Fibroblast of lung (primary cell): ENCODE measurements around the gene ACADVL. TPM values are rescaled to one million over a fixed set of nuclear protein-coding genes. Genes with fewer than 3 reads are reported as not detected.
A peak's percentile ranks its signal among the peaks of the same experiment; 100 is the strongest.
"Not testable (repeated sequence)": the region's sequence is repeated elsewhere in the genome, so short reads cannot be mapped to it uniquely, and the experiment has no call there.

ENCODE experiments used
- DNase-seq, 2 donors: peaks; one replicate each; pipeline versions ENCODE4 v3.0.0 to v3.0.0-alpha.2; 2010; ENCODE audit warnings: low read depth in 2 of 2
- H2AFZ ChIP-seq: 2 replicates; pipeline ENCODE4 v1.5.1; 2012; ENCODE audit warnings: low read length, control low read depth, inconsistent platforms
- H3K27ac ChIP-seq: 2 replicates; pipeline ENCODE4 v1.5.1; 2011; ENCODE audit warnings: low read length, control low read depth; ENCODE audit not compliant: insufficient read depth
- H3K27me3 ChIP-seq: 2 replicates; pipeline ENCODE4 v1.5.1; 2011; ENCODE audit warnings: mild to moderate bottlenecking, low read length; ENCODE audit not compliant: control insufficient read depth, insufficient read depth
- H3K36me3 ChIP-seq: 2 replicates; pipeline ENCODE4 v1.5.1; 2011; ENCODE audit warnings: low read length; ENCODE audit not compliant: control insufficient read depth, insufficient read depth
- H3K4me1 ChIP-seq: 2 replicates; pipeline ENCODE4 v1.5.1; 2011; ENCODE audit warnings: low read length; ENCODE audit not compliant: control insufficient read depth, insufficient read depth; ENCODE audit errors: extremely low read depth
- H3K4me2 ChIP-seq: 2 replicates; pipeline ENCODE4 v1.5.1; 2011; ENCODE audit warnings: low read length, control low read depth; ENCODE audit not compliant: insufficient read depth; ENCODE audit errors: extremely low read depth
- H3K4me3 ChIP-seq, 4 experiments: fragments of 200-600 bp in 1 of 4; sonication (generic) in 1 of 4; replicated peaks in 1 of 4; 2 replicates each; pipeline ENCODE4 v1.5.1; 2011 to 2016; ENCODE audit warnings: low read length in 4 of 4, low read depth in 3 of 4, mild to moderate bottlenecking in 3 of 4, control low read depth in 2 of 4, inconsistent platforms in 1 of 4, mixed read lengths in 1 of 4; ENCODE audit not compliant: insufficient read depth in 1 of 4; ENCODE audit errors: control extremely low read depth in 1 of 4
- H3K79me2 ChIP-seq: 2 replicates; pipeline ENCODE4 v1.5.1; 2012; ENCODE audit warnings: mild to moderate bottlenecking, low read length, inconsistent platforms; ENCODE audit not compliant: control insufficient read depth, insufficient read depth
- H3K9ac ChIP-seq: 2 replicates; pipeline ENCODE4 v1.5.1; 2011; ENCODE audit warnings: mild to moderate bottlenecking, low read length, control low read depth; ENCODE audit not compliant: insufficient read depth
- H3K9me3 ChIP-seq: 2 replicates; pipeline ENCODE4 v1.5.1; 2012; ENCODE audit warnings: low read depth, low read length; ENCODE audit not compliant: control insufficient read depth, insufficient read depth
- H4K20me1 ChIP-seq: 2 replicates; pipeline ENCODE4 v1.5.1; 2011; ENCODE audit warnings: low read length; ENCODE audit not compliant: control insufficient read depth, insufficient read depth; ENCODE audit errors: extremely low read depth
- EZH2 ChIP-seq: IDR thresholded peaks from 2 replicates; pipeline ENCODE4 v1.5.1; 2012; ENCODE audit warnings: low read length, control low read depth, mild to moderate bottlenecking; ENCODE audit errors: missing control alignments
- polyA minus RNA-seq: library from RNA; depleted of rRNA, polyadenylated mRNA; stranded (reverse); fragments of >200 nt; gene quantifications from 2 replicates; pipeline ENCODE4 v1.2.3, GENCODE V29; 2011; ENCODE audit warnings: low replicate concordance
- polyA plus RNA-seq, 2 donors: library from polyadenylated mRNA; depleted of rRNA in 1 of 2; stranded (reverse) in 1 of 2; unstranded in 1 of 2; fragments of >200 nt; gene quantifications; 2 replicates each; pipeline ENCODE4 v1.2.1, GENCODE V29; 2011 to 2012; ENCODE audit warnings: missing spikeins in 1 of 2
- total RNA-seq: library from RNA; depleted of rRNA; stranded (reverse); fragments of >200 nt; gene quantifications from 2 replicates; pipeline ENCODE4 v1.2.1, GENCODE V29; 2014
- TF ChIP-seq, protein P1 (sequence below), 2 donors: IDR thresholded peaks in 1 of 2; conservative IDR thresholded peaks in 1 of 2; 1 replicate in 1 of 2; 2 replicates in 1 of 2; pipeline ENCODE4 v1.5.1; 2011 to 2012; ENCODE audit warnings: low read length in 2 of 2, control low read depth in 1 of 2, inconsistent platforms in 1 of 2, low read depth in 1 of 2, mild to moderate bottlenecking in 1 of 2

The ACADVL gene
- total RNA-seq (185 and 313 TPM in 2 replicates), polyA plus RNA-seq (129 and 143 TPM in 2 replicates), polyA minus RNA-seq (320 and 330 TPM in 2 replicates)
- 193 and 213 TPM in 2 replicates for polyA plus RNA-seq (2012)

DNA sequence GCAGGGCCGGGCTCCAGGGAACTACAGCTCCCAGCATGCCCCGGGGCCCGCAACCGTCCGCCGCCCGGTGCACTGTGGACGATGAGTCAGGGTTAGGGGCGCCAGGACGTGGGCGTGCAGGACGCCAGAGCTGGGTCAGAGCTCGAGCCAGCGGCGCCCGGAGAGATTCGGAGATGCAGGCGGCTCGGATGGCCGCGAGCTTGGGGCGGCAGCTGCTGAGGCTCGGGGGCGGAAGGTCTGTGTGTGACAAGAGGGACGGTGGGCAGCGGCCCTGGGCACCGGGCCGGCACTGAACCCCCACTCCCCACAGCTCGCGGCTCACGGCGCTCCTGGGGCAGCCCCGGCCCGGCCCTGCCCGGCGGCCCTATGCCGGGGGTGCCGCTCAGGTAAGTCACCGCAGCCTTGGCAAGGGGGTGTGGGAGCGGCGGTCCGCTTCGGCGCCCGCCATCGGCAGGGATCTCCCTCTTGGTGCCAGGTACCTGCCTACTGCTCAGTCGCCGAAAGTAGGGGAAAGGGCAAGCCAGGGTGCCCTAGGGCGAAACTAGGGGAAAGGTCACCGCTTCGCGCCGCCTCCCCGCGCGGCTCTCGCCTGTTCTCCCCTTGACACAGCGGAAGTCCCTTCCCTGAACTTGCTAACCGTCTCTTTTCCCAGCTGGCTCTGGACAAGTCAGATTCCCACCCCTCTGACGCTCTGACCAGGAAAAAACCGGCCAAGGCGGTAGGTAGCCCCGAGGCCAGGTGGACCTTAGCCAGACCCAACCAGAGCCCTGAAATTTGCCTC is at the start of gene ACADVL, which contains the start of gene DLG4:
Gene ACADVL, plus strand, starts transcription at position 127 of the 781 bp plus-strand sequence. Its CDS starts 47 bp downstream, at position 174.
Gene DLG4, minus strand, starts transcription at position 25 of the 781 bp plus-strand sequence.
- peak within 1 kb of the TSS; percentile 80 for H3K4me2 ChIP-seq
- peak within 1 kb of the TSS; percentile 75 for H3K9ac ChIP-seq
- H3K4me1 ChIP-seq, result peaks cover 16% of the 10 kb centered on the region
- H3K4me3 ChIP-seq, result peak within 1 kb of the TSS; percentile 46 to 90 (median 71)
- H3K79me2 ChIP-seq, result peaks cover 29% of the 10 kb centered on the region
- peak; percentile 88 to 89 for DNase-seq
- TF ChIP-seq EZH2, result no peak
- TF ChIP-seq, protein P1, sequence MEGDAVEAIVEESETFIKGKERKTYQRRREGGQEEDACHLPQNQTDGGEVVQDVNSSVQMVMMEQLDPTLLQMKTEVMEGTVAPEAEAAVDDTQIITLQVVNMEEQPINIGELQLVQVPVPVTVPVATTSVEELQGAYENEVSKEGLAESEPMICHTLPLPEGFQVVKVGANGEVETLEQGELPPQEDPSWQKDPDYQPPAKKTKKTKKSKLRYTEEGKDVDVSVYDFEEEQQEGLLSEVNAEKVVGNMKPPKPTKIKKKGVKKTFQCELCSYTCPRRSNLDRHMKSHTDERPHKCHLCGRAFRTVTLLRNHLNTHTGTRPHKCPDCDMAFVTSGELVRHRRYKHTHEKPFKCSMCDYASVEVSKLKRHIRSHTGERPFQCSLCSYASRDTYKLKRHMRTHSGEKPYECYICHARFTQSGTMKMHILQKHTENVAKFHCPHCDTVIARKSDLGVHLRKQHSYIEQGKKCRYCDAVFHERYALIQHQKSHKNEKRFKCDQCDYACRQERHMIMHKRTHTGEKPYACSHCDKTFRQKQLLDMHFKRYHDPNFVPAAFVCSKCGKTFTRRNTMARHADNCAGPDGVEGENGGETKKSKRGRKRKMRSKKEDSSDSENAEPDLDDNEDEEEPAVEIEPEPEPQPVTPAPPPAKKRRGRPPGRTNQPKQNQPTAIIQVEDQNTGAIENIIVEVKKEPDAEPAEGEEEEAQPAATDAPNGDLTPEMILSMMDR (conservative IDR thresholded peaks at IDR 0.05 in 1 of 2, IDR thresholded peaks at IDR 0.05 in 1 of 2; ENCODE audit: low read depth in 1 of 2, low read length in 2 of 2), result no peak
- H3K36me3 ChIP-seq, result peaks cover 25% of the 10 kb centered on the region
- no peaks in the 10 kb centered on the region for H3K27me3 ChIP-seq
- H3K27ac ChIP-seq, result peak within 1 kb of the TSS; percentile 86
- H3K9me3 ChIP-seq, result no peaks in the 10 kb centered on the region
- no peaks in the 10 kb centered on the region for H4K20me1 ChIP-seq
- no peak within 1 kb of the TSS for H2AFZ ChIP-seq

GRCh38 chr17:7172522-7173191 is 47.1 kb upstream of the ACADVL start:
- H3K9ac ChIP-seq, H3K4me1 ChIP-seq, H3K4me3 ChIP-seq, H3K27ac ChIP-seq, H3K36me3 ChIP-seq, DNase-seq, H4K20me1 ChIP-seq, H2AFZ ChIP-seq, H3K9me3 ChIP-seq, H3K79me2 ChIP-seq, H3K27me3 ChIP-seq, H3K4me2 ChIP-seq: not testable (repeated sequence)

DNA sequence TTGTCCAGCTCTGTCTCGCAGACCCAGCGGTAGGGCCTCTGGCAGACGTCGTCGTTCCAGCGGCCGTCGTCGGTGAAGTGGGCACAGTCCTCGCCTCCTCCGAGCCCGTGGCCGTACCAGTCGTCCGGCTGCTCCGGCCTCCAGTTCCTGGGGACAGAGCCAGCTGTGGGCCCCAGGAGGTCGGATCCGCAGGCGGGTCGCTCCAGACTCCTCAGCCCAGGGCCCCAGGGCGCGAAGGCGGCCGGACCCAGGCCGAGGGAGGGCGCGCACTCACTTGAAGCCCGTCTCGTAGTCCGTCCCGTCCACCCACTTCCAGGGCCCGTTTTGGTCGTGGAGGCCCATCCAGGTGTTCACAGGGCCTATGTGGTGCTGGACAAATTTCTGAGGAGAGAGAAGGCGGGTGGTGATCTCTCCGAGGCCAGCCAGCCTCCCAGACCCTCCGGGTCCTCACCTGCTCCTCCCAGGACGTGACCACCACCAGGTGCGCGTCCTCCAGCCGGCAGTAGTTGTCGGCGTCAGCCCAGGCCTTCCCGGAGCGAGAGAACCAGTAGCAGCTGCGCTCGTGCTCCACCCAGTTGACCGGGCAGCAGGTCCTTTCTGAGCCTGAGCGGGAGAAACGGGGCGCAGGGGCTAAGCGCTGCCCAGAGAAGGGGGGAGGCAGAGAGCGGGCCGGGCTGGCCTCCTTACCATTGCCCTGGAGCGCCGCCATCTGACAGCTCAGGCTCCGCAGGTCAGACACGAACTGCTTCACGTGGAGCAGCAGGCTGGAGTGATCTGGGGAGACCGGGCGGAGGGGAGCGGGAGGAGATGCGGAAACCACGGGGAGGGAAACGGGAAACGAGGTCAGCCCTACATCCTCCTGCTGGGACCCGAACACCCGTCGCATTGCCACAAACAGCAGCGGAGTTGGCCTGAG is 45.8 kb upstream of the ACADVL start:
- peak in 1 of 2 donors; percentile 27 for DNase-seq

More for the DNA sequence above, 45.8 kb upstream of the ACADVL start:
- Histone ChIP-seq H3K4me3 (no peak overlapping the region), H3K4me1 (no peaks in the 10 kb centered on the region), H3K9me3 (no peaks in the 10 kb centered on the region), H3K27ac (no peak overlapping the region), H3K4me2 (no peak overlapping the region), H3K9ac (no peak overlapping the region), H3K36me3 (no peaks in the 10 kb centered on the region), H4K20me1 (no peaks in the 10 kb centered on the region), H2AFZ (no peak overlapping the region), H3K27me3 (peaks cover 2% of the 10 kb centered on the region), H3K79me2 (no peaks in the 10 kb centered on the region)
- TF ChIP-seq, protein P1 (conservative IDR thresholded peaks at IDR 0.05 in 1 of 2, IDR thresholded peaks at IDR 0.05 in 1 of 2; ENCODE audit: low read depth in 1 of 2, low read length in 2 of 2), result no peak
- TF ChIP-seq EZH2, result no peak
